ENCODE results near the gene TTL.
"Not testable (repeated sequence)": the region's sequence is repeated elsewhere in the genome, so short reads cannot be mapped to it uniquely, and the experiment has no call there.

TTL gene

DNA sequence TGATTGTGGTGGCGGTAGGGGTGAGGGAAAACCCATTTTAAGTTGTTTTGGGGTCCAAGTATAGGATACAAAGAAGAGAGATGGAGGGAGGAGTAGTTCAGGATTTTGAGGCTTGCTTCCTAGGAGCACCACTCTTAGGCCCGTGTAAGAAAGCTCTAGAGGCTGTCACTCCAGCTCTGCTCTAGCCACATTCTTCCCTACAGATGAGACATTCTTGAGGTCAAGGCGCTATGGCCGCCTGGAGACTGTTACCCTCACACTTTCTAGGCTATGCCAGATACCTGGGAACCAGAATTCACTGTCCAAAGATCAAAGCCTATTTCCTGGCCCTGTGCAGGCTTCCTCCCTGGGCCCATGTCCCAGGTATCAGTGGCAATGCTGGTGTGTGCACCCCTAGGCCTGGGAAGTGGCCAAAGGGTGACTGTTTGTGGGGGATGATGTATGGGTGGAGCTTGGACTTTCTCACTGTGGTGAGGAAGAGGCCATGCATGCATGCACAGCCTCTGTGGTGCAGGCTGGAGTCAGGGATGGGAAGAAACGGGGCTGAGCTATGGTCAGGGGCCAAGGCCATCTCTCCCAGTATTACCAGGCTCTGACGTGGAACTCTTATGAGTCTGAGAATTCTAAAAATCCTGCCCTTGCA, 7.0 kb upstream of the TTL start:
- no peak for DNase-seq (ENCODE audit: low read depth)

DNA sequence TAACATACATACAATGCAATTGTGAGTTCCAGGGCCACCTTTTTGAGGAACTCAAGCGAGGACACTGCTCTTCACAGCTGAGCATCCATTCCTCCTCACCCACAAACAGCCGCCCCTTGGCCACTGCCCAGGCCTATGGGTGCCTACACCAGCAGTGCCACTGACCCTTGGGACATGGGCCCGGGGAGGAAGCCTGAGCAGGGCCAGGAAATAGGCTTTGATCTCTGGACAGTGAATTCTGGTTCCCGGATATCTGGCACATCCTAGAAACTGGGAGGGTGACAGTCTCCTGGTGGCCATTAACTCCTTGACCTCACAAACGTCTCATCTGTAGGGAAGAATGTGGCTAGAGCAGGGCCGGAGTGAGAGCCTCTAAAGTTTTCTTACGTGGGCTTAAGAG, 5.5 kb upstream of the TTL start:
- DNase-seq (ENCODE audit: low read depth) = no peak

DNA sequence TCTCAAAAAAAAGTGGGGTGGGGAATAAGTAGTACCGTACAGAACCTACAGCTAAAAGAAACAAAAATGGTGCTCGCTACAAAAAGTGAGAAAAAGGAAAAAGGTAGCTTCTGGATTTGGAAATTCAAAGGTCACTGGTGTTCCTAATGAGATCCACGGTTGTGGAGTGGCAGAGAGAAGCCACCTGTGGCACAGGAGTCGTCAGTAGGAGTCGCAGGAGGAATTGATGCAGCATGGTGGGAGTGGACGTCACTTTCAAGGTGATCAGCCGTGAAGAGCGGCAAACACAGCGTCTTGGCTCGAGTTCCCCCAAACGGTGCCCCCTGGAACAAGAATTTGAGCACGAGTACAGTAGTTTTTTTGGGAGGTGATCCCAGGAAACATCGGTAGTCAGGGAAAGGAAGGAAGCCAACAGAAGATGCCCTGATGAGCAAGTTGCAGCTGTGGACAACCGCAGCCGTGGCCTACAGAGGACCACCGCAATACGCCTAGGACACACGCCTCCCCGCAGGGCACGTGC, 1.4 kb upstream of the TTL start:
- DNase-seq (ENCODE audit: low read depth) = no peak

DNA sequence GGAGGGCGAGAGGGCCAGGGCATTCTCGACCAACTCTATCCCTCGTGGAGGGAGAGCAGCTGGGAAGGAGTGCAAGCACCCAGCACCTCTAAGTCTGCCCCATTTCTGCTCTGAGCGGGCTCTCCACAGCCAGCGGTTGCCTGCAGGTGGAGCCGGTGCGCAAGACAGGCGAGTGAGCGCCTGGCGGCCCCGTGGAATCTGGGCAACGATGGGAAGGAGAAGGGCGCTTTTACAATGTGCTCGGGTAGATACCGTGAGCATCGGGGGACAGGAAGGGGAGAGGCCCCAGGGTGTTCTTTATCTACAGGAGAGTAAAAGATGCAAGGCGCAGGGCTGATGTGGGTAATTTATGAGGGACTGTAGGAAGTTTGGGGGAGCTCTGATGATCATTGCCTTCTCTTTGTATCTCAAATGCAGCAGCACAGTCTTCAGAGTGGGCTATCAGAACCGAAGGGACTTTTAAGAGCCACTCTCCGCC, 867 bp upstream of the TTL start:
- peak; percentile 47 for DNase-seq (ENCODE audit: low read depth)

DNA sequence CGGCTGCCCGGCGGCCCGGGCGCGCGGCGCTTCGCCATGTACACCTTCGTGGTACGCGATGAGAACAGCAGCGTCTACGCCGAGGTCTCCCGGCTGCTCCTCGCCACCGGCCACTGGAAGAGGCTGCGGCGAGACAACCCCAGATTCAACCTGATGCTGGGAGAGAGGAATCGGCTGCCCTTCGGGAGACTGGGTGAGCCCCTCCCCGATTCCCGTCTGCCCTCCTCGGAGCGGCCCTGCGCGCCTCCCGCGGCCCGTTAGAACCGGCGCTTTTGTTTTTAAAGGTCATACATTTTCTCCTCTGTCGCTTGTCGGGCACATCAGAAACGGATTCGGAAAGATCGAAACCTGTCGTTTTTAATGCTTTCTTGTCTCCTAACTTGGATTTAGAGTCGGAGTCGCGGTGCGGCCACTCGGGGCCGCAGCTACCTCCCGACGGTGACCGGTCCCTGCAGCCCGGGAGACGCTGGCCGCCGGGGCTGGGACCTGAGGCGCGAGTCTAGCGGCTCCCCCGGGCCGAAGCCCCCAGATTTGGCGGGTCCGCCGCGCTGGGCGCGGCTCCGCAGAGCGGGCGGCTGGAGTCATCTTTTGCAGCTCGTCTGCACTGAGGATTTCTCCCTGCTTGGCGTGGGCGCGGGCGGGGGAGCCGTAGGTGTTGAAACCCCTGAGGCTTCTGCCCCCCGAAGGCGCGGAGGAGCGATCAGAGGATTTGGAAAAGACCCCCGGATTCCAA, 519 bp downstream of the TTL start:
- no peak for DNase-seq (ENCODE audit: low read depth)

DNA sequence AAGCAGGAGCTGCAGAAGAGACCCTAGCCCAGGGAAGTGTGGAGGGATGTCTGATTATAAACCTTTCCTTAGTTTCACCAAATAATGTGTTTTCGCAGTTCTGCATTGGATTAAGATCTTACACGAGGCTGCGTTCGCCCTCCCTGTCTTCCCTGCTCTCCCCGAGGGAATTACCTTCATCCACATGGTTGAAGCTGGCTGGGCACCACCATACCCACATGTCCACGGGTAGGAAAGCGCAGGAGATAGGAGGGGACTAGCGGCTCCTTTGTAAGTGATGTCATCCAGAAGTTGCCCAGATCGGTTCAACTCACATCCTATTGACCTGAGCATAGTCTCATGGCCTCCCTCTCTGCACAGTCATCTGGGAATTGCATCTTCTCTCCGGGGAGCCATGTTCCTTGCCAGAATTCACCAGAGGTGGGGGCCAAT, 1.1 kb downstream of the TTL start:
- DNase-seq (ENCODE audit: low read depth) = no peak

DNA sequence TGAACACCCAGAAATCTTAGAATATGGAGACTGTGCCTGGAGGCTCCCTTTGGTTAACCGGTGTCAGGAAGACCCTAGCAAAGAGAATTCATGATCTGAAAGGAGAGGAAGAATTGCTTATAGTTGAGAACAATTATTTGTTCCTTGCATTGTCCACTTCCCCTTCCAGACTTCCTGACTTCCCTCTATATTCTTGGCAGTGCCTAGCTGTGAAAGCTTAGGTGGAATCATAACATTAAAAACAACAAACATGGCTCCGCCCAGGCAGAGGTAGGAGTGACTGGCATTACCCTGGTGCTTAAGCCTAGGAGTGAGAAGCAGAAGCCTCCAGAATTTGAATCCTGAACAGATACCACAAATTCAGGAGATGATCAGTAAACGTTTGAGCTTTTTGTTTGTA, 1.9 kb downstream of the TTL start:
- DNase-seq (ENCODE audit: low read depth) = no peak

DNA sequence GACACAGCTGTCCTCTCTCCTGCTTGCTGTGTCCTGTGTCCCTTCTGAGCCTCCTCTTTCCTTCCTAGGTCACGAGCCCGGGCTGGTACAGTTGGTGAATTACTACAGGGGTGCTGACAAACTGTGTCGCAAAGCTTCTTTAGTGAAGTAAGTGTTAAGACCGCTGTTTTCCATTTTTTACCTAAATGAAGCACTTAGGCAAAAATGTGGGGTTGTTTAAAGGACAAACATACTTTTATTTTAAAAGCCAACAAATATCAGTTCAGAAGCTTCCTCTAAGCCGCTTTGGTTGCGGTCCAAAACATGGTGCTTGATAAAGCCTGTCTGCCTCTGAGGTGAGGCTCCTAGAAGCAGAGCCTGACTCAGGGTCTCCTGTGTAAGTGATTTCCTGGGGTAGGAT, 3.9 kb downstream of the TTL start:
- no peak for DNase-seq (ENCODE audit: low read depth)

DNA sequence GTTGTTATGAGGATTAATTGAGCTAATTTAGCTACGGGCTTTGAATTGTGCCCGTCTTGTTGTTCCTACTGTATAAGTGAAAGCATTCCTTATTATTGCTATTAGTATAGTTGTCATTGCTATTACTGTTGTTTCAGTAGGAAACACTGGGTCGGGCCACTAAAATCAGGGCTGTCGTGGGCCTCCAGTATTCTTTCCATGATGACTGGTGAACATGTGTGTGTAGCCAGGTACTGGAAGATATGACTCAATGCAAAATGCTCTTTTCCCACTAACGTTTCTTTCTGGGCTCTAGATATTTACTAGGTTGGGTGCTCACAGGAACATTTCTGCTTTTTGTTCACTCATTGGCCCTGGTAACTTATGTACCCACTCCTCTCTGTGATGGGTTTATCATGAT, 4.9 kb downstream of the TTL start:
- DNase-seq (ENCODE audit: low read depth) = no peak

DNA sequence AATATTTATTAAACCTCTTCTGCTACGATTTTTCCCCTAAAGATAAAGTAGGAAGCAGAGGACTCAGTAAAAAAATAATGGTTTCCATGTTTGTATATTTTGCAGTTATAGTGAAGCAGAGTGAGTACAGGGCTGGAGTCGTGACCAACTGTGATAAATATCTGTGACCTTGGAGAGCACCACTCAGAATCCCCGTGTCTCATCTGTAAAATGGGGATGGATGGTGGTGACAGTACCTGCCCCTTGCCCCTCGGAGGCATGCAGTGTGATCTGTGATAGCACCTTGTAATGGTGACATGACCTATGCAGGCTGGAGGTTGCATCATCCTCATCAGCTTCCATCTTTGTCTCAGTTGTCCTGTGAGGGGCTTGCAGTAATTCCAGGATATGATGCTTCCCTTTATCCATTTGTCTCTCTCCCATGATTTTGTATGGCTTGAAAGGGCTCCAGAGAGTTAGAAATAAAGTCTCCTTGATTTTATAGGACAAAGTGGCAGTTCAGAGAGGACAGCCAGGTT, 5.5 kb downstream of the TTL start:
- DNase-seq (ENCODE audit: low read depth) = no peak

DNA sequence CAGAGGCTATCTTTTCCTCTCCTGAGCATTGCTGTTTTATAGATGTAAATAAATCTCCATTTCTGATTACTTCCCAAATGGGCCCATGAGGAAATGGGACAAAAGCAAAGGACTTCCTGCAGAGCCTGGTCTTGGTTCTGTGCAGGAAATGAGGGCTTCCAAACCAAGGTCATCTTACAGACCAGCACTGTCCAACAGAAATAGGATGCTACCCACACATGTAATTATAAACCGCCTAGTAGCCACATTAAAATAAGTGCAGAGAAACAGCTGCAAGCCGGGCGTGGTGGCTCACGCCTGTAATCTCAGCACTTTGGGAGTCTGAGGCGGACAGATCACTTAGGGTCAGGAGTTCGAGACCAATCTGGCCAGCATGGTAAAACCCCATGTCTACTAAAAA, 6.2 kb downstream of the TTL start:
- no peak for DNase-seq (ENCODE audit: low read depth)

DNA sequence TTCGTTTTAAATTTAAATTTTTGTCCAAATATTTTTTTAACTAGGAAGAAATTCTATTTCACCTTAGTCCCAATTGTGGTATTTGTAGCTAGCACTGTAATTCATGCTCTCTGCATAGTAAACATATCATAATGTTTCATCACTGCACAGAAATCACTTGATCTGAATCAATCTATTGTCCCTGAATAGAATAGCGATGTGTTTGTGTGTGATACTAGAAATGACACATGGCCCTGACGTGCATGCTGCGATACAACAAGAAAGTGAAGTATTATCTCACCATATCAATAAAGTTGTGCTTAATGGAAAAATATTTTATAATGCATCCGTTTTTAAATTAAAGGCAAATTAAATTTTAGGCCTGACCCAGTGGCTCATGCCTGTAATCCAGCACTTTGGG, 10.0 kb downstream of the TTL start:
- no peak for DNase-seq (ENCODE audit: low read depth)

DNA sequence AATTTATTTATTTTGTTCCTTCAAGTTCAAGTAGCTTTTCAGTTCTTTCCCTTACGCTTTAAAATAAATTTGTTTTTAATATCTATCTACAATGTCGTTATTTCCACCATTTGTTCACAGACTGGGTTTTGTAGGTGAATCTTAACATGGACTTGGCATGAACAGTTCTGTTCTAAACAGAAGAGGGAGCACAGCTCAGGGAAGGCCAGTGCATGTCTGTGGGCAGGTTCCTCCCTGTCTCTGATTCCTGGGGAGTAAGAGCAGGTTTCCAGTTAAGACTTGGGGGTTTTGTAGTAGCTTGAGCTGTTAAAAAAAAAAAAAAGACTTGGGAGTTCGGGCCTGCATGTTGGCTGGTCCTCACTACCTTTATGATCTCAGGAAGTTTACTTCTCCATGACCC, 11.1 kb downstream of the TTL start:
- DNase-seq (ENCODE audit: low read depth) = no peak

DNA sequence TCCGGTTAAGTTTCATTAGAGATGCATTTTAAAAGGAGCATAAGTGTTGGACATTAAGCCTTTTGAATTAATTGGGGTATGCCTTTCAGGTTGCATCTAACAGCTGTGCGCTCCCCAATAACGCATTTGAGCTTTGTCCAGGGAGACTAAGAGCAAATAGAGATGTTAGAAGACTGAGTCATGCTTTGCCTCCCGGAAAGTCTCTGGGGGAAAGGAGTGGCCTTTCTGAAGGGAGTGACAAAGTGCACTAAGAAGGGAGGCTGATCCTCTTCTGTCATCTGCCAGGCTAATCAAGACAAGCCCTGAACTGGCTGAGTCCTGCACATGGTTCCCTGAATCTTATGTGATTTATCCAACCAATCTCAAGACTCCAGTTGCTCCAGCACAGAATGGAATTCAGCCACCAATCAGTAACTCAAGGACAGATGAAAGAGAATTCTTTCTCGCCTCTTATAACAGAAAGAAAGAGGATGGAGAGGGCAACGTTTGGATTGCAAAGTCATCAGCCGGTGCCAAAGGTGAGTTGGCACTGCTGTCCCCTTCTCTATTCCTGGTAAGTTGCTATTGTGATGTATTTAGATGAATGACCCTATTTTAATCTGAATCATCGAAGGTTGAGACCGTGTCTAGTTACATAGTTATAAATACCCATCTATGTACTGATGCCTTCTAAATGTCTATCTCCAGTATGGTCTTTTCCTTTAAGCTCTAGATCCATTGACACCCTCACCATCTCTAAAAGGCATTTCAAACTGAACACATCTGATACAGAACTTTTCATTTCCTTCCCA, 12.1 kb downstream of the TTL start:
- DNase-seq (ENCODE audit: low read depth) = no peak

DNA sequence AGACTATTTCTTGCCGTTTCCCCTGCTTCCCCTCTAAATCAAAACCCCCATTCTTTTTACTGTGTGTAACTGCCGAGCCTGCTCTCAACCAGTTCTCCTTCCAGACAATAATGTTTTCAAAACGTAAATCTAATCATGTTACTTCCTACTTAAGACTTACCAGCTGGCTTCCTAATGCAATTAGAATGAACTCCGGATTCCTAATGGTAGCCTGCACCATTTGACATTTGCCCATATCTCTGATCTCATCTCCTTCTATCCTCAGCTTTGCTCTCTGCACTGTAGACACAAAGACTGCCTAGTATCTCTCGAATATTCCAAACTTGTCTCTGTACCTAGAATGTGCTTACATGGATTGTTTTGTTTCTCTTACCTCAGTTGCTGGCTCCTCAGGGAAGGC, 12.9 kb downstream of the TTL start:
- DNase-seq (ENCODE audit: low read depth) = no peak

DNA sequence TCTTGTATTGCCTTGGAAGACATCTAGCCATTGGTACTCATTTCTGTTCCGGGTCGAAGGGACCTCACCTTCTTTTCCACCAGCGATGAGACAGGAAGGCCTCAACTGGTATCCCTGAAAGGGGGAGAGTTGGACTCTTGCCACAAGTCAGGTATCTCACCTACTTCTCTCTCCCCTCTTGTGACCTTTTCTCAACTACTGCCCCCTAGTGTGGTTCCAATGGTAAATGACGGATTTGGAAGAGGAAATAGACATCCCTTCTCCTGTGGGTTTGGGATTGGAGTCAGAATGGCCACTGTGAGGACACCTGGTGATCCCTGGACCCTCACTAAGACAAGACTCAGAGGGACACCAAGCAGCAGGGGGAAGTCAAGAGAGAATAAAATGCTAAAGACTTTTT, 13.9 kb downstream of the TTL start:
- DNase-seq (ENCODE audit: low read depth) = not testable (repeated sequence)

DNA sequence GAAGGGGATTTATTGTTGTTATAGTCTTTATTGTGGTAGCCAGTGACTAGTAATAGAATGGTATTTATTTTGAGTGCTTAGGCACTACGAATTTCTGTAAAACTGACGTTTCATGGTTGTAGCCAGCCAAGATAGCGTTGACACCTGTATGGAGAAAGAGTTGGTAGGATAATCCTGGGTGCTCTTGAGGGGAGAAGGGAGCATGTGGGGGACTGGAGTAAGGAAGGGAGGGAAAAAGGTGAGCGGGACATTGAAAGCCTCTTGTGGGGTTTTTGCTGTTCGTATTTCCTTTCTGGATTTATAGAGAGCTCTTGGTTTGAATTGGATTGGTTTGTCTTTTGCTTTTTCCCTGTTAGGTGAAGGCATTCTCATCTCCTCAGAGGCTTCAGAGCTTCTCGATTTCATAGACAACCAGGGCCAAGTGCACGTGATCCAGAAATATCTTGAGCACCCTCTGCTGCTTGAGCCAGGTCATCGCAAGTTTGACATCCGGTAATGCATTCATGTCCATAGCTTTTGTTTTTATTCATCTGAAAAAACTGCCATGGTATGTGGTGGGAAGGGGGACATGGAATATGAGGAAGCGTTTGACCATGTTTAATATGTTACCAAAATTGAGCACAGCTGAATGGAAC, 19.0 kb downstream of the TTL start:
- DNase-seq (ENCODE audit: low read depth) = not testable (repeated sequence)

DNA sequence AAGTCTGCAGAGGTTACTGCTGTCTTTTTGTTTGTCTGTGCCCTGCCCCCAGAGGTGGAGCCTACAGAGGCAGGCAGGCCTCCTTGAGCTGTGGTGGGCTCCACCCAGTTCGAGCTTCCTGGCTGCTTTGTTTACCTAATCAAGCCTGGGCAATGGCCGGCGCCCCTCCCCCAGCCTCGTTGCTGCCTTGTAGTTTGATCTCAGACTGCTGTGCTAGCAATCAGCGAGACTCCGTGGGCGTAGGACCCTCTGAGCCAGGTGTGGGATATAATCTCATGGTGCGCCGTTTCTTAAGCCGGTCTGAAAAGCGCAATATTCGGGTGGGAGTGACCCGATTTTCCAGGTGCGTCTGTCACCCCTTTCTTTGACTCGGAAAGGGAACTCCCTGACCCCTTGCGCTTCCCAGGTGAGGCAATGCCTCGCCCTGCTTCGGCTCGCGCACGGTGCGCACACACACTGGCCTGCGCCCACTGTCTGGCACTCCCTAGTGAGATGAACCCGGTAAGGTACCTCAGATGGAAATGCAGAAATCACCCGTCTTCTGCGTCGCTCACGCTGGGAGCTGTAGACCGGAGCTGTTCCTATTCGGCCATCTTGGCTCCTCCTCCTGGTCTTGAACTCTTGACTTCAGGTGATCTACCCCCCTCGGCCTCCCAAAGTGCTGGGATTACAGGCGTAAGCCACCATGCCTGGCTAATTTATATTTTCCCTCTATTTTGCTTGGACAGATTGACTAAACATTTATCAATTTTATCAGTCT, 27.5 kb downstream of the TTL start:
- not testable (repeated sequence) for DNase-seq (ENCODE audit: low read depth)

DNA sequence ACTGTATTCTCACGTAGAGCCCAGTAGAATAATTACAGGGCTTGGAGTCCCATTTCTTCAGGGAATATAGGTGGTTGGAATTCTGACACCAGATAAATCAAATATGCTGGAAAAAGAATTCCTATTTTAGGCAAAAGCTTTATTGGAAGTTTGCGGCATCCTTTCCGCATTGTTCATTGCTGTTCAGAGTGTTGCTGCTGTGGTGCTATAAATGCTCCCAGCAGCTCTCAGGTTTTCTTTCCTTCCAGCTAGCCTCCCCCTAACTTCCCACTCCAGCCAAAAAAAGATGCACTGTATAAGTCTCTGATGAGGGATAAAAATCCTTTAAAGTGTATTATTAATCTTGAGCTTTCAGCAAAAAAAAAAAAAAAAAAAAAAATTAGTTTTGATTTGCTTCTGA, 34.8 kb downstream of the TTL start:
- no peak for DNase-seq (ENCODE audit: low read depth)

DNA sequence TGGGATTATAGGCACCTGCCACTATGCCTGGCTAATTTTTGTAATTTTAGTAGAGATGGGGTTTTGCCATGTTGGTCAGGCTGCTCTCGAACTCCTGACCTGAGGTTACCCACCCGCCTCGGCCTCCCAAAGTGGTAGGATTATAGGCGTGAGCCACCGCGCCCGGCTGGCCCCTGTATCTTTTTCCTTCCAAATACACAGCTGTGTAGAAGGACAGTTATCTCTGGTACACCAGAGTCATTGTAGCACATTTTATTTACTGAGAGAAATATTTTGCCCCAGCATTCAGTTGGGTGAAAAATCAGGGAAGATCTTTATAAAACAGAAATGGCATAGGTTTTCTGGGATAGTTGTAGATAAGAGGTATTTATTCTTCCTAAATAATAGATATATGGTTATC, 36.9 kb downstream of the TTL start:
- no peak for DNase-seq (ENCODE audit: low read depth)

DNA sequence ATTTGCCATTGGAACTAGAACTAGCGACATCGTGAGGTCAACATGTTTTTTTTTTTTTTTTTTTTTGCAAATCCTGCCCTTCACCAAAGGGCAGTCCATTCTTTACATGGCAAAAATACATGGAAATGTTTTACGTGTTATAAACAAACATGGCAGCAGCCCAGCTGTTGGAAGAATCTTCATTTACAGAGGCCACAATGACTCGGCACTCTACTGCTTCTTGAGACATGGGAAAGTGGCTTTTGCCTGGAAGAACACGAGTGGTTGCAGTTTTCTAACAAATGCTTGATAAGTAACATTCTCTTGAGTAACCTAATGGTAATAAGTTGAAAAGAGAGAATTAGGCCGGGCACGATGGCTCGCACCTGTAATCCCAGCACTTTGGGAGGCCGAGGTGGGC, 37.5 kb downstream of the TTL start:
- no peak for DNase-seq (ENCODE audit: low read depth)
